HG02938 (cell line): ENCODE measurements around the gene NEK11.
"Not testable (repeated sequence)": the region's sequence is repeated elsewhere in the genome, so short reads cannot be mapped to it uniquely, and the experiment has no call there.

ENCODE experiments used
- ATAC-seq: cut with Tn5 transposase; IDR thresholded peaks from one replicate; pipeline ENCODE4 v1.9.1; 2021; ENCODE audit warnings: mild to moderate bottlenecking, moderate library complexity; ENCODE audit not compliant: unreplicated experiment

The NEK11 gene

DNA sequence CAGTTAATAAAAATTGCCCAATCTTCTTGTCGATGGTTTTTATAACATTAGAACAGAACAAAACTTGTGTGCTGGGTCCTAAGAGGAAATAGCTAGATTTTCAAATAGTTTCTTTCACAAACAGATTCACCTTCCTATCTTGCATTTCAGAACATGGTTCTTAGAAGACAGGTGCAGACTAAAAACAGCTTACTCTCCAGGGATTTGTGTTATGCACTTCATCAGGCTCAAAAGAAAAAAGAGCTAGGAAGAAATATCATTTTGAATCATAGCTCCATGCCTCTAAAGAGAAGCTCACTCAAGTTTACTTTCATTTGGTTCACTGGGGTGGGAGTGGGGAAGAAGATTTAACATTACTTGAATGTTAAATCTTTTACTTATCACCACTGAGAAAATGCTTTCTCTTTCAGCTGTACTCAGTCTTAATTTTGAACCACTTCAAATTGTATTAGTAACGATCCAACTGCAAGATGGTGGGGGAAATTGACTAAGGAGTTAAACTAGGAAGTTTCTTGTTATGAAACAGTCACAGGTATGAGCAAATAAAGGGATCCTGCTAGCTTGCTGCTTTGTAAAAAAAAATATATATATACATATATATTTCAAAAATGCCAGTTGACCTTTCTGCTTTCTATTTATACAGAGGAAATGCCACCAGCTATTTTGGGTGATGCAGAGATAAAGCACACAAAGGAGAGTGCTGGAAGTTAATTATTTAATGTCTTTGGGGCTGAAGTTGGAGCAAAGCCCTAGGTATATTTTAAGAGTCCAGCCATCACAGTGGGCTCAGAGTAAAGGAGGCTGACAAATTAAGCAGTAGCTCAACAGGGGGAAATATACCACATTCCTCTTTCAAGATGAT lies 326.6 kb downstream of the NEK11 start:
- ATAC-seq, result peak; percentile 63

DNA sequence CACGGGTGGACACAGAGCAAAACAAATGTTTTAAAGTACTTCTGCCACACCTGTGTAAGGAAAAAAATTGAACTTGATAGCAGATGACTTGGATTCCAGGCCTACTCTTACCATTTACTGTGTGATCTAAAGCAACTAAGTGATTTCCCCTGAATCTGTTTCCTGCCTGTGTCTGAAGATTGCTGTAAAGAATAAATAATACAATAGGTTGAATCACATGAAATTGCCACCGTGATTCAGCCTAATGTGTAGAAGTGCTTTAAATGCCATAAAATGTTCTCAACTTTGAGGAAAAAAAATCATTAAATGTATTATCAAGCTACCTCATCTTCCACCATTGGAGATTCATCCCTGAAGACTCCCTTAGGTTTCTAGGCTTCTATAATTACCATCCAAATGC lies 327.3 kb downstream of the NEK11 start:
- no peak for ATAC-seq

DNA sequence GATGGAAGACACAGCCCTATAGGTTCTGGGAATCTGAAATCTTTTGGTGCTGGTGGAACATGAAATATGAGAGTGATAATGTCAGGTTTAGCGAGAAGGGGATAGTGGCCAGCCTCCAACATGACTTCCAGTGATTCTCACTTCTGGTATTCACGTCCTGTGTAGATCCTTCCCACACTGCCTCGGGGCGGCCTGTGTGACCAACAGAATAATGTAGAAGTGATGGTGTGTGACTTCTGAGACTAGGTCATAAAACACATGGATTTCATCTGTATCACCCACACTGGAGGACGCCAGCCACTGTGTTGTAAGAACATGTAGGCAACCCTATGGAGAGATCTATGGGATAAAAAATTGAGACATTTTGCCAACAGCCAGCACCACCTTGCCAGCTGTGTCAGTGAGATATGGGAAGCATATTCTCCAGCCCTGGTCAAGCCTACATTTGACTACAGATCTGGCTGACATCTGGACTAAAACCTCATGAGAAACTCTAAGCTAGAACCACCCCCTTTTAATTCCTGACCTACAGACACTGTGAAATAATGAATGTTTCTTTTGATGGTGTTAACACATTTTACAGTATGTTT lies 329.4 kb downstream of the NEK11 start:
- ATAC-seq, result no peak

DNA sequence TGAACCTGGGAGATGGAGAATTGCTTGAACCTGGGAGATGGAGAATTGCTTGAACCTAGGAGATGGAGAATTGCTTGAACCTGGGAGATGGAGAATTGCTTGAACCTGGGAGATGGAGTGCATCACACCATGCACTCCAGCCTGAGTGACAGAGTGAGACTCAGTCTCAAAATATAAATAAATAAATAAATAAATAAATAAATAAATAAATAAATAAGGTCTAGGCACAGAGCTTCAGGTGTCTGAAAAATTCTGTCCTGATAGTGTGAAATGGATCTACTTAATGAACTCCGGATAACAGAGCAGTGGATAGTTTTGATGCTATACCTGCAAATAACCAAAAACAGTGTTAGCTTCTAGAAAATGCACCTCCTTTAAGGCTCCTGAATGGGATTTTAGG lies 330.6 kb downstream of the NEK11 start:
- ATAC-seq, result no peak

DNA sequence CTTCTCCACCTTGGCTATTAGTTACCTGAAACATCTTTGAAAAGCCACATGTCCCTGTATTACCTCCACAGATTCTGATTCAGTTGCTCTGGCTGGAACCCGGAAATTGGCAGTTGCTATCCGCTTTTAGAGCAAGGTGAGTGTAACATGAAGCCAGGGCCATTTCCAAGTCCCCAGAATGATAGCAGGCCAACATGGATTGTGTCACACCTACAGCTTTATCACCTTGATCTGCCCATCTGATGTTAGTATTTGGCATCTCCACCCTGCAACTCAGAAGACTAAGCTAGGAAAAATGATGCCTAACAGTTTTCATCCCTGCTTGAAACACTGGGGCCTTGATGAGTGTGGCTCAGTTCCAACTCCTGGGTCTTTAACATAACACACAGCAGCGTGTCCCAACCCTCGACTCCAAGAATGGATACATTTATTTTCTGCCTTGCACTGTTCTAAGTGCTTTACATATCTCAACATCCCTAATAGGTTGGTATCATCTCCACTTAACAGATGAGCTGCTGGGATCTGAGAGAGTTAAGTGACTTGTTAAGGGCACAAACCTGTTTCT lies 333.6 kb downstream of the NEK11 start:
- no peak for ATAC-seq

DNA sequence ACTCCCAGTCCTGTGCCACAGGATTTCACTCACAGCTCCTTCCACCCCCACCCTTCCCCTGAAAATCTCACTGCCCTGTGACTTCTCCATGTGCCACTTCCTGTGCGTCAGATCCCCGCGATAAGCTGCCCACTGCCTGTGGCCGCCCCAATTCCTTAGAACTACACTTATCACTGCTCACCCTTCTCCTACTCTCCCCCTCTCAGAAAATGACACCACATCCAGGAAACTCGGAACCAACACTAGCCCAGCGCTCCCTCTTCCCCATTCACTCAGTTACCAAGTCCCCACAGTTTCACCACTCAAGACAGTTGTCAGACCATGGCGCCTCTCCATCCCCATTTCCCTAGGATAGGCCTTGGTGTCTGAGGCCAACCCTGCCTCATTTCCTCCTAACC lies 334.4 kb downstream of the NEK11 start:
- not testable (repeated sequence) for ATAC-seq

DNA sequence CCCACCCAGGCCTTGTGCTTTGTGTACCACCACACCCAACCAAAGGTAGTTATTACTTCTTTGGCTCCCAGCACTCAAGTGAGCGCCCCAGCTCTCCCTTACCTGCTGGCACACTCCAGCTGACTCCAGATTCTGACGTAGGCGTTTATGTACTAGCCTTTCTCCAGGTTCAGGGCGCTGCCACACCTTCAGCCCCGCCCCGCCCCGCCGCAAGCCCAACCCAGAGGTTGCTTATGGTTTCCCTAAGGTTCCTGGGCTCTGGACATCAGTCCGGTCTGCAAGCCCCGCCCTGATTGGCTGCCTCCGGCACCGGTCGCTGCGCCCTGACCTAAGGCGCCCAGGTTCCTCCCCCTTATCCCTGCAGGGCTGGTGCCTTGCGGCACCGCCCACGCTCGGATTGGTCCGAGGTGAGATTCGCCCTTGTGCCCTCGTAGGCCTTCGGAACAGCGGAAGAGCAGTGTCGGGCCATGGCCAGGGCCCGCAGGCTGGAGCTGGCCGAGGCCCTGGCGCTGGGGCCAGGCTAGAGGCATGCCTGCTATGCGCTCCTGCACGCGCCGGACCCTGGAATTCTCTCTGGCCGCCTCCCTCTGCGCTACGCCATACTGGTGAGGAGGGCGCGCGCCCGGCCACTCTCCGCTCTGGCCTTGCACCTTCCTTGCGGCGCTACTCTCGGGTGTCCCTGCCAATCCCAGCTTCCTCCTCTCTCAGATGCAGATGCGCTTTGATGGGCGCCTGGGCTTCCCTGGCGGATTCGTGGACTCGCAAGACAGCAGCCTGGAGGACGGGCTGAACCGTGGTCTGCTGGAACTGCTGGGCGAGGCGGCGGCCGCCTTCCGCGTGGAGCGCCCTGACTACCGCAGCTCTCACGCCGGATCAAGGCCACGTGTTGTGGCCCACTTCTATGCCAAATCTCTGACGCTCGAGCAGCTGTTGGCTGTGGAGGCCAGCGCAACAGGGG lies 335.1 kb downstream of the NEK11 start:
- ATAC-seq, result peak; percentile 94

DNA sequence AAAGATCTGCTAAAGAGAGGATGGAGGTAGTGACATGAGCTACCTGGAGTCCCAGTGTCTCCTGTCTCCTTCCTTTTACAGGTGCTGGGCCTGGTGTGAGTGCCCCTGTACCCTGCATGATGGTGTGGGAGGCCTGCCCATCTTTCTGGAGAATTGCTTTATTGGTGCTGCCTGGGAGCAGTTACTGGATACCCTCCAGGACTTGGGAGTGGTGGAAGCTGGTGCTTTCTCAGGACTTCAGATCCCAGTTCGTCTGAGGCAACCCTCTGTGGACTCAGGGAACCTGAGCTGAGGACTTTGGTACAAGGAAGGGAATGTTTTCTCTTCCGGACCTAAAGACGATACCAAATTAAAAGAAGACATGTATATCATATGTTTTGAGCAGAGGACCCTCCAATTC lies 336.6 kb downstream of the NEK11 start:
- ATAC-seq, result no peak

DNA sequence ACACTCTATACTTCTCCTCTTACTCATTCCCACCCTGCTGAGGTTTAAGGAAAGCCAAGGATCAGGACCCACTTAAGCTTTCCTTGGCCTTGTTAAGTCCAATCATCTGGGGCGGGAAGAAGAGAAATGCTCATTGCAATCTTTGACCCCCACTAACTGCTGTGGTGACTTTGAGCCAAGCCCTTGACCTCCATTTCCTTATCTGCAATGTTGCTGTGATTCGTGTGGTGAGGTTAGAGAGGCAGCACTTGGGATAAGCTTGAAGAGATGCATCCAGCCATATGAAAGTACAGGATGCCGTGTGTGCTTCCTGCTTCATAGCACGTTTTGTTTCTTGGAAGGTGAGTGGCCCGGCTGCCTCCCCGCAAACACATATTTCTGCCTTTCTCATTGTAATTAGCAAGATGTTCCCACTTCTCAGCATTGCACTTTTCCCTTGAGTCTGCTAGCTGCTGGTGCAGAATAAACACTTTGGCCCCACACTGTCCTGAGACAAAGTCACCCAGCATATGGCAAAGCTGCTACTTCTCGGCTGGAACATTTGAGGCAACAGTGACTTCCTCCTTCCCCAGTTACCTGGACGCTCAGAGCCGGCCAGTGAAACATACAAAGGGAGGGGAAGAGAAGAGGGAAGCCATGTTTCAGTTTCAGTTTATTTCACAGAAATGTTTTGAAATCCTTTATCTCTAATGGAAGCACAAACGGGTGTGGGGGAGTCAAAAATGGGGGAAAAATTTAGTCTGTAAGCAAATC lies 344.4 kb downstream of the NEK11 start:
- no peak for ATAC-seq

DNA sequence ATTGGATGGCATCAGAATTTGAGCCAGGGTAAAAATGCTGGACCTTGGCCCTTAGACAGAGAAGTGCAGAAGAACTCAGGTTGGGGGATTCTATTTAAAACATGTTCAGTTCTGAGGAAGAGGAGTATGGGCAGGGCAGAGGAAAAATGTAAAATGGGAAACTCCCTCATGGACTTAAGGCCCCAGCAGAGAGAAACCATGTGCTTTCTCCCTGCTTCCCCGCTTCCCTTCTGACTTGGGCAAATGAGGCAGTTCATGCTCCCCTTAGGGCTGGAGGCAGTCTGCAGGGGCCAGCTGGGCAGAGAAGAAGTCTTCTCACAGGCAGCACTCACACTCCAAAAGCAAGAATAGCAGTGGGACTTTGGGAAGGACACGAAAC lies 345.0 kb downstream of the NEK11 start:
- no peak for ATAC-seq

DNA sequence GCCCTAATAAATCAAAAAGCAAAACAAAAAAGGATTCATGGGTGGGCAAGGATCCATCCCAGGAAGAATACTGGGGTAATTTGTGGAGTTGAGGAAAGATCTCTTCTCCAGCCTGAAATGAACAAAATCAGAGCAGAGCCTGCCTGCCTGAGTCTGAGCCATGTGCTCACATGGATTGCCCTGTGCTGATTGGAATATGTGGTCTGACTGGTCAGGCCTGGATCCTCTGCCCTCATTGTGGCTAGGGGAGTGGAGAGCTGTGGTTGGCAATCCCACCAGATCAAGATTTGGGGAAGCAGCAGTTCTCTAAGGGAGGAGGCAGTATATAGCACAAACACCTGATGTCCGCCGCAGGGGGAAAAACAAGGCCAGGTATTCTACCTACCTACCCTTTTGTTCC lies 348.1 kb downstream of the NEK11 start:
- ATAC-seq, result no peak

DNA sequence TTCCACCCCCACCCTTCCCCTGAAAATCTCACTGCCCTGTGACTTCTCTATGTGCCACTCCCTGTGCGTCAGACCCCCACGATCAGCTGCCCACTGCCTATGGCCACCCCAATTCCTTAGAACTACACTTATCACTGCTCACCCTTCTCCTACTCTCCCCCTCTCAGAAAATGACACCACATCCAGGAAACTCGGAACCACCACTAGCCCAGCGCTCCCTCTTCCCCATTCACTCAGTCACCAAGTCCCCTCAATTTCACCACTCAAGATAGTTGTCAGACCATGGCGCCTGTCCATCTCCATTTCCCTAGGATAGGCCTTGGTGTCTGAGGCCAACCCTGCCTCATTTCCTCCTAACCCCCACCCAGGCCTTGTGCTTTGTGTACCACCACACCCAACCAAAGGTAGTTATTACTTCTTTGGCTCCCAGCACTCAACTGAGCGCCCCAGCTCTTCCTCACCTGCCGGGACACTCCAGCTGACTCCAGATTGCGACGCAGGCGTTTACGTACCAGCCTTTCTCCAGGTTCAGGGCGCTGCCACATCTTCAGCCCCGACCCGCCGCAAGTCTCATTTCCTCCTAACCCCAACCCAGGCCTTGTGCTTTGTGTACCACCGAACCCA lies 354.3 kb downstream of the NEK11 start:
- ATAC-seq, result peak; percentile 19

DNA sequence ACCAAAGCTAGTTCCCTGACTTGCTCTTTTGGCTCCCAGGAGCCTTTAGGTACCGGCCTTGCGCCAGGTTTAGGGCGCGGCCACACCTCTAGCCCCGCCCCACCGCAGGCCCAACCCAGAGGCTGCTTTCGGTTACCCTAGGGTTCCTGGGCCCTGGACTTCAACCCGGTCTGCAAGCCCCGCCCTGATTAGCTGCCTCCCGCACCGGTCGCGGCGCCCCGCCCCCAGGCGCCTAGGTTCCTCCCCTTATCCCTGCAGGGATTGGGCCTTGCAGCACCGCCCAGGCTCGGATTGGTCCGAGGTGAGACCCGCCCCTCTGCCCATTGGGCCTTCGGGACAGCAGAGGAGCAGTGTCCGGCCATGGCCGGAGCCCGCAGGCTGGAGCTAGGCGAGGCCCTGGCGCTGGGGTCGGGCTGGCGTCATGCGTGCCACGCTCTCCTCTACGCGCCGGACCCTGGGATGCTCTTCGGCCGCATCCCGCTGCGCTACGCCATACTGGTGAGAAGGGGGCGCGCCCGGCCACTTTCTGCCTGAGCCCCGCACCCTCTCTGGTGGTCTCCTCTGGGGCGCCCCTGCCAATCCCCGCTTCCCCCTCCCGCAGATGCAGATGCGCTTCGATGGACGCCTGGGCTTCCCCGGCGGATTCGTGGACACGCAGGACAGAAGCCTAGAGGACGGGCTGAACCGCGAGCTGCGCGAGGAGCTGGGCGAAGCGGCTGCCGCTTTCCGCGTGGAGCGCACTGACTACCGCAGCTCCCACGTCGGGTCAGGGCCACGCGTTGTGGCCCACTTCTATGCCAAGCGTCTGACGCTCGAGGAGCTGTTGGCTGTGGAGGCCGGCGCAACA lies 355.0 kb downstream of the NEK11 start, which contains the start of gene NUDT16:
TSS of gene NUDT16 (plus strand) at position 330 of the 847 bp plus-strand sequence. CDS start at position 361, 31 bp downstream.
- ATAC-seq, result peak; percentile 98

DNA sequence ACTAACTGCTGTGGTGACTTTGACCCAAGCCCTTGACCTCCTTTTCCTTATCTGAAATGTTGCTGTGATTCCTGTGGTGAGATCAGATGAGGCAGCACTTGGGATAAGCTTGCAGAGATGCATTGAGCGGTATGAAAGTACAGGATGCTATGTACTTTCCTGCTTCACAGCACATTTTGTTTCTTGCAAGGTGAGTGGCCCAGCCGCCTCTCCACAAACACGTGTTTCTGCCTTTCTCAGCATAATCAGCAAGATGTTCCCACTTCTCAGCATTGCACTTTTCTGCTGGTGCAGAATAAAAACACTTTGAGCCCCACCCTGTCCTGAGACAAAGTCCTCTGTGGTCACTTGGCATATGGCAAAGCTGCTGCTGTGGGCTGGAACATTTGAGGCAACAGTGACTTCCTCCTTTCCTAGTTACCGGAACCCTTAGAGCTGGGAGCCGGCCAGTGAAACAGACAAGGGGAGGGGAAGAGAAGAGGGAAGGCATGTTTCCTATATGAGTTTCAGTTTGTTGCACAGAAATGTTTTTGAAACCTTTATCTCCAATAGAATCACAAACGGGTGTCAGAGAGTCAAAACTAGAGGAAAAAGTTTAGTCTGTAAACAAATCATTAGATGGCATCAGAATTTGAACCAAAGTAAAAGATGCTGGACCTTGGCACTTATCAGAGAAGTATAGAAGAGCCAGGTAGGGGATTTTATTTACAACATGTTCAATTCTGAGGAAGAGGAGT lies 359.9 kb downstream of the NEK11 start:
- ATAC-seq, result no peak

DNA sequence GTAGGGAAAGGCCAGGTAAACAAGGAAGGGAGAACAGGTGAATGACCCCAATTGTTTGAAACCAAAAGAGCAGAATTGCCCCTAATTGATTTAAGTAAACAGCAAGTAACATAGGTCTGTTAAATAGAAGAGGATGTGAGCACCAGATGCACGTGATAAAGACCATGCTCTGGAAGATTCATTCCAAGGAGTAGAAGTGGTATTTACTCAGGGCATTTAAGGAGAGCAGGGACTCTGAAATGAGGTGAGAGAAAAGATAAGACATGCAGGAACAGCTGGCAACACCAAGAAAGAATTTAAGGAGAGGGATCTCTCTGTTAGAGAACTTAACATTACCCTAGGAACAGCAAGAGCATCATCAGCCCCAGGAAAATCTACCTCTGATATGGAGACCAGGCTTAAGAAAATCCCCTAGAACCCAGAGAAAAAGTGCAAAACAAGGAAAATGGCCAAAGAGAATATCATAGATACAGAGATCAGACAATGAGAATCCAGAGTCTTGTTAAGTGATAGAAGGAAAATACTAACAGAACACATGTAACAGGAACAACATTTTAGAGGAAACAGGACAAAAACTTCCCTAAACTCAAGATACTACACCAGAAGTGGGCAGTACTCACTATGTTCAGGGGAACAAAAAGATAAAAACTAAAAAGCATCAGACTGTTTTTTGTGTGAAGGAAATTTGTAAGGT lies 361.3 kb downstream of the NEK11 start:
- no peak for ATAC-seq

DNA sequence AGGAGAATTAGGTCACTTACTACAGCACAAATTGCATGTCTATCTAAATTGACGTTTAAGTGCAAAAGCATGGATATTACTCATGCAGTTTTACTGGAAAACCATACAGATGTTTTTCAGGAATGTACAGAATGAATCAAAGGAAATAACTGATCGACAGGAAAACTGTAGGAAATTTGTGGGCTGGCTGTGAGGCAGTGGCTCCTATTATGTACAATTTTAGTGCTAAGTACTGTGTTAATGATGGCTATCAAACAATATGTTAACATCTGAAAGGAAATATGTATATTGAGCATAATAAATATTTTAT lies 361.8 kb downstream of the NEK11 start:
- no peak for ATAC-seq

DNA sequence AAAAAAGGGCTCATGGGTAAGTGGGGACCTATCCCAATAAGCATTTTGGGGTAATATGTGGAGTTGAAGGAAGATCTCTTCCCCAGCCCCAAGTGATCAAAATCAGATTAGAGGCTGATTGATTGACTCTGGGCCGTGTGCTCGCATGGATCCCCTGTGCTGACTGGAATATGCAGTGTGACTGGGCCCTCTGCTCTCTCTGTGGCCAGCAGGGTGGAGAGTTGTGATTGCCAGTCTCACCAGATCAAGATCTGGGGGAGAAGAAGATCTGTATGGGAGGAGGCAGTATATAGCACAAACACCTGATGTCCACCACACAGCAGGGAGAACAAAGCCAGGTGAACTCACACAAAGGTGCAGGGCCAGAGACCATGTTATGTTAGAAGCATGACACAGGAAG lies 363.7 kb downstream of the NEK11 start:
- no peak for ATAC-seq

DNA sequence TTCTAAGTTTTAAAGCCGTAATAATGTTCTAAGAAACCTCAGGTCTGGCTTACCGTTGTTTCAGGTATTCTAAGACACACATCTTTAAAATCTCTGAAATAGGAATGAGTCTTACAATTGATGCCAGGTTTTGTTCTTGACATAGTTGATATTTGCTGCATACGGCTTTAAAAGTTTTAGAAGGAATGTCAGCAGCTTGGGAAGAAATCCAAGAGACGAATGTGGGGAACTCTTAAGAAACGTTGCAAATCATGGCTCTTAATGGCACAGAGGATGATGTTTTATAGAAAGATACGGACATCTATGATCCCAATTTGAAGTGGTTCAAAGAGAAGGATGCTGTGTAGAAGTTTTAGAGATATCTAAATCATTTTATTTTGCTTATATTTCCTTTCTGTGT lies 366.4 kb downstream of the NEK11 start:
- no peak for ATAC-seq
